Prostate gland (tissue), 2 donors: ENCODE results near the gene RAB40C. TPM values are rescaled to one million over a fixed set of nuclear protein-coding genes. Genes with fewer than 3 reads are reported as not detected.

ENCODE experiments used
- DNase-seq: peaks from one replicate; pipeline ENCODE4 v3.0.0-alpha.2; 2019; ENCODE audit warnings: low spot score
- H3K27ac ChIP-seq, 2 donors: fragments of 200-600 bp; sonication (generic); 2 replicates each; pipeline ENCODE4 v1.5.1; 2017 to 2019
- H3K27me3 ChIP-seq: fragments of 200-600 bp; sonication (generic); replicated peaks from 2 replicates; pipeline ENCODE4 v1.5.1; 2019; ENCODE audit not compliant: insufficient read depth
- H3K36me3 ChIP-seq, 2 donors: fragments of 200-600 bp; sonication (generic); 1 replicate in 1 of 2; 2 replicates in 1 of 2; pipeline versions ENCODE4 v1.5.1 to v1.8.1; 2017 to 2019
- H3K4me1 ChIP-seq: fragments of 200-600 bp; sonication (generic); replicated peaks from 2 replicates; pipeline ENCODE4 v1.5.1; 2019
- H3K4me3 ChIP-seq, 2 donors: fragments of 200-600 bp; sonication (generic); 2 replicates each; pipeline ENCODE4 v1.5.1; 2017 to 2019
- H3K9me3 ChIP-seq: fragments of 200-600 bp; sonication (generic); 2 replicates; pipeline ENCODE4 v1.5.1; 2017
- CTCF ChIP-seq, 4 experiments: fragments of 200-600 bp in 2 of 4; fragments of 450-650 bp in 2 of 4; sonication (generic) in 2 of 4; IDR thresholded peaks; 1 replicate in 3 of 4; 2 replicates in 1 of 4; pipeline ENCODE4 v1.5.1; 2016 to 2019; ENCODE audit warnings: antibody characterized with exemption in 4 of 4, mild to moderate bottlenecking in 2 of 4, moderate library complexity in 2 of 4
- POLR2A ChIP-seq: fragments of 450-650 bp; IDR thresholded peaks from one replicate; pipeline ENCODE4 v1.6.1; 2016; ENCODE audit warnings: antibody characterized with exemption, mild to moderate bottlenecking
- POLR2AphosphoS5 ChIP-seq: sonication (generic); formaldehyde crosslinking; IDR thresholded peaks from one replicate; pipeline ENCODE4 v1.6.1; 2017; ENCODE audit warnings: antibody characterized with exemption
- WGBS: methylation state at CpG from one replicate; pipeline ENCODE4 v1.1.5; 2018; 5-methylcytosine and 5-hydroxymethylcytosine counted together
- intact Hi-C: fragments of 100-400 bp; cut with DNase I; formaldehyde crosslinking; loops from one replicate; pipeline ENCODE4 v1.14.2; 2022
- total RNA-seq, 2 donors: library from RNA; depleted of rRNA; stranded (reverse); fragments of >200 nt; gene quantifications; one replicate each; pipeline ENCODE4 v1.1.0, GENCODE V29; 2016

The RAB40C gene
- total RNA-seq, 2 donors from 2014 or later = 41.8 to 68.0 TPM

GRCh38 chr16:586645-587590 is 2.9 kb upstream of the RAB40C start:
- Histone ChIP-seq H3K4me3 (no peak overlapping the region), H3K9me3 (no peaks in the 10 kb centered on the region), H3K27me3 (no peaks in the 10 kb centered on the region), H3K36me3 (no peaks in the 10 kb centered on the region), H3K4me1 (no peaks in the 10 kb centered on the region), H3K27ac (no peak overlapping the region)
- intact Hi-C loops = no loop called here
- 67% methylated on average over 14 of the region's 14 CpGs for WGBS
- no peak for DNase-seq
- TF ChIP-seq CTCF (IDR thresholded peaks at IDR 0.05) (no peak), POLR2AphosphoS5 (no peak), POLR2A (no peak)

DNA sequence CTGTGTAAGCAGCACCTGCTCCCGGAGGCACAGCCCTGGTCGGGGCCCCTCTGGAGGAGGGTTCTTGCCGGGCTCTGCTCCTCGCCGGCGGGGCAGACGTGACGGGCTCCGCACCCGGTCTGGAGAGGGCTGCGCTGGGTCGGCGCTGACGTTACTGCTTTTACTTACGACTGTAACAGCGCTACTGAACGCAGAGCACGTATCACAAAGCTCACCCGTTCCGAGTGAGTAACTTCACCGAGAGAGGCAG is 1.3 kb upstream of the RAB40C start:
- no peak for DNase-seq
- intact Hi-C loops = loop anchor here (2.0 kb wide), 1 partner anchor 48 kb away; the partner anchor contains the start of gene METTL26
- peak overlapping the region; percentile 70 for H3K4me3 ChIP-seq
- H3K27me3 ChIP-seq = no peaks in the 10 kb centered on the region
- peaks cover 8% of the 10 kb centered on the region for H3K4me1 ChIP-seq
- H3K27ac ChIP-seq = peak overlapping the region; percentile 95 to 98
- no peak for TF ChIP-seq CTCF (IDR thresholded peaks at IDR 0.05)
- no peak for TF ChIP-seq POLR2AphosphoS5
- no peak for TF ChIP-seq POLR2A
- H3K36me3 ChIP-seq = no peaks in the 10 kb centered on the region
- under 1% methylated on average over 21 of the region's 21 CpGs for WGBS
- H3K9me3 ChIP-seq = no peaks in the 10 kb centered on the region

DNA sequence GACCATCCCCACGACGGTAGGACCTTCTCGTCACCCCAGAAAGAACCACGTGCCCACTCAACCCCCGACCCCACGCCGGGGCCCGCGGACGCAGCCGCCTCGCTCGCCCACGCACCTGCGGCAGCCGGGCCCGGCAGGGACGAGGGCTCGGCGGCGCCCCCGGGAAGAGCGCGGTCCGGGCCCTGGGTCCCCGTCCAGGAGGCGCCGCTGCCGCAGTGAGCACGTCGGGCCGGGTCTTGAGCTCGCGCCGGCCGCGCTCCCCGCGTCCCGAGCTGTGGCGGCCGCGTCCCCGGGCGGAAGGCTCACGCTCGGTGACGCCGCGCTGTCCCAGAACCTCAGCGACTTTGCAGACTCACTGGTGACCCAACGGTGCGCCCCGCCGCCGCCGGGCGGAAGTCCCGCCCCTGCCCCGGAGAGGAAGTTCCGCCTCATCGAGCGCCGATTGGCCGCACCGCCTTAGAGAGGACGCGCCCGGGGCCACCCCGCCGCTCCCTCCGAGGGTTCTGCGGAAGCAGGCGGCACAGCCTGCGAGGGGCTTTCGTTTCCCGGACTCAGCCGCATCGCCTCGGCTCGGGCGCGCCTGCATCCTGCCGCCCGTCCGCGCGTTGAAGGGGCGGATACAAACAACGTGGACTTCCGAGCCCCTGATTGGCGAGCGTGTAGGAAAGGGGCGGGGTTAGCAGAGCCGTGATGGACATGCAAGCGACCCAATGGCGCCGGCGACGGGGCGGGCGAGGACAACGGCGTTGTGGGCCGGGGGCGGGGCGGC is 793 bp upstream of the RAB40C start:
- peak; percentile 97 for DNase-seq
- Histone ChIP-seq H3K36me3 (no peaks in the 10 kb centered on the region), H3K4me3 (peak overlapping the region; percentile 70), H3K9me3 (no peaks in the 10 kb centered on the region), H3K4me1 (peaks cover 12% of the 10 kb centered on the region), H3K27ac (peak overlapping the region; percentile 95 to 98), H3K27me3 (no peaks in the 10 kb centered on the region)
- intact Hi-C loops = loop anchor here (2.0 kb wide), 1 partner anchor 48 kb away; the partner anchor contains the start of gene METTL26
- TF ChIP-seq POLR2AphosphoS5 (peak; percentile 83), POLR2A (peak; percentile 88), CTCF (IDR thresholded peaks at IDR 0.05) (peak in 1 of 4 experiments; percentile 20)
- under 1% methylated on average over 104 of the region's 107 CpGs for WGBS

GRCh38 chr16:590188-590814 is 435 bp downstream of the RAB40C start:
- H3K27me3 ChIP-seq = no peaks in the 10 kb centered on the region
- peak; percentile 57 for TF ChIP-seq POLR2A
- no peak for TF ChIP-seq CTCF (IDR thresholded peaks at IDR 0.05)
- WGBS = 1% methylated on average over 38 of the region's 71 CpGs
- H3K27ac ChIP-seq = peak overlapping the region; percentile 87 to 89
- intact Hi-C loops = no loop called here
- H3K9me3 ChIP-seq = no peaks in the 10 kb centered on the region
- peaks cover 16% of the 10 kb centered on the region for H3K4me1 ChIP-seq
- no peaks in the 10 kb centered on the region for H3K36me3 ChIP-seq
- no peak for DNase-seq
- H3K4me3 ChIP-seq = peak overlapping the region; percentile 70 to 87
